ENCODE data around the gene SLC25A23. TPM values are rescaled to one million over a fixed set of nuclear protein-coding genes. Genes with fewer than 3 reads are reported as not detected.

SLC25A23 gene
- total RNA-seq, 1 donor from 2014 or later: 16.0 TPM

DNA sequence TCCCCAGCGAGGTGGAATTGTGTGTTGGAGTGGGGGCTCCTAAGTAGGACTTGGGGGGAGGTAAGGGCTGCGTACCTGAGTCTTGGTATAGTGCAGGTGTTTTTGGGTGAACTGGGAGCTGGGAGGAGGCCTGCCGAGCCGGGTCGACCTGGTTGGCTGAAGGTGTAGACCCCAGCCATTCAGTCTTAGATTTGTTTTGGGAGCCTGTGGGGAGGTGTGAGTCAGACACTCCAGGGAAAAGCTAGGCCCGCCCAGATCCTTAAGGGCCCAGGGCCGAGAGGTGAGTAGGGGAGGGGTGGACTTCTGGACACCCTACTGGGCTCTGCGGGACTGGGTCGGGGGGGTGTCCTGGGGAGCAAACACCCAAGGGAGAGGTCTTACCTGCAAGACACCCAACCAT, 5.4 kb upstream of the SLC25A23 start:
- Histone ChIP-seq H3K9ac (no peak overlapping the region), H2AFZ (replicated peaks) (peak overlapping the region; percentile 69), H3K4me1 (peaks cover 5% of the 10 kb centered on the region), H3K9me3 (ENCODE audit: low read depth) (no peaks in the 10 kb centered on the region), H4K20me1 (ENCODE audit: low read depth) (no peaks in the 10 kb centered on the region), H3K4me3 (peak overlapping the region; percentile 56), H3K27me3 (peaks cover 44% of the 10 kb centered on the region), H3K79me2 (ENCODE audit: low read depth) (no peaks in the 10 kb centered on the region), H3F3A (ENCODE audit: low read depth) (peaks cover 13% of the 10 kb centered on the region), H3K4me2 (peak overlapping the region; percentile 86), H3K36me3 (no peaks in the 10 kb centered on the region), H3K27ac (no peak overlapping the region)
- TF ChIP-seq EZH2 (IDR thresholded peaks at IDR 0.05): no peak
- no peak for DNase-seq (ENCODE audit: low spot score)
- peak overlapping the region; percentile 6 for H3K4me3 Mint-ChIP-seq
- no peaks in the 10 kb centered on the region for H3K36me3 Mint-ChIP-seq
- peaks cover 10% of the 10 kb centered on the region for H3K4me1 Mint-ChIP-seq
- peaks cover 4% of the 10 kb centered on the region for H3K9me3 Mint-ChIP-seq
- no peak overlapping the region for H3K27ac Mint-ChIP-seq
- H3K27me3 Mint-ChIP-seq (ENCODE audit: insufficient read depth, low read depth): peaks cover 54% of the 10 kb centered on the region

DNA sequence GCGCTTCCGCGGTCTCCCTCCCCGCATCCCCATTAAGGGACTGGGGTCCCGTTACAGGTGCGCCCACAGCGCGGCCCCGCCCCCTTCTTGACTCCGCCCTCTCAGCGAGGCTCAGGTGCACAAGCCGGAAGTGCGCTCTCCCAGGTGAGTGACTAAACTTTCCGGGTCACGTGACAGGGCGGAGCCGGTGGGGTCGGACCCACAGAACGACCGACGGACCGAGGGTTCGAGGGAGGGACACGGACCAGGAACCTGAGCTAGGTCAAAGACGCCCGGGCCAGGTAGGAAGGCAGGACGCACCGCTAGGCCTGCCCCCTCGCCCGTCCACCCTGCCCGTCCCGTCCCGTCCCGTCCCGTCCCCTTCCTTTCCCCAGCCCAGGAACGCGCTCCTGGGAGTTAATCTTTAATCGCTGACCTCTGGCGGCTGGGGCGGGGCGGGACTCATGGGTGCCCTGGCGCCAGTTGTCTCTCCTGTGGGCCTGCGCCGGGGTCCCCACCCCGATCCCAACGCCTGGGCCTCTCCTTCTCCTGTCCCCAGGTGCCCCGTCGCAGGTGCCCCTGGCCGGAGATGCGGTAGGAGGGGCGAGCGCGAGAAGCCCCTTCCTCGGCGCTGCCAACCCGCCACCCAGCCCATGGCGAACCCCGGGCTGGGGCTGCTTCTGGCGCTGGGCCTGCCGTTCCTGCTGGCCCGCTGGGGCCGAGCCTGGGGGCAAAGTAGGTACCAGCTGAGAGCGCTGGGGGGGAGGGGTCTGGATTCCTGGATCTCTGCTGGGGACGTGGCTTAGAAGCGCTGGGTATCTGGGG, 4.7 kb upstream of the SLC25A23 start, which contains the start of gene CRB3:
Gene CRB3, plus strand, starts transcription at position 202 of the 804 bp plus-strand sequence. Its CDS starts 431 bp downstream, at position 633.
- no peak within 1 kb of the TSS for H3K9ac ChIP-seq
- TF ChIP-seq, protein P1, sequence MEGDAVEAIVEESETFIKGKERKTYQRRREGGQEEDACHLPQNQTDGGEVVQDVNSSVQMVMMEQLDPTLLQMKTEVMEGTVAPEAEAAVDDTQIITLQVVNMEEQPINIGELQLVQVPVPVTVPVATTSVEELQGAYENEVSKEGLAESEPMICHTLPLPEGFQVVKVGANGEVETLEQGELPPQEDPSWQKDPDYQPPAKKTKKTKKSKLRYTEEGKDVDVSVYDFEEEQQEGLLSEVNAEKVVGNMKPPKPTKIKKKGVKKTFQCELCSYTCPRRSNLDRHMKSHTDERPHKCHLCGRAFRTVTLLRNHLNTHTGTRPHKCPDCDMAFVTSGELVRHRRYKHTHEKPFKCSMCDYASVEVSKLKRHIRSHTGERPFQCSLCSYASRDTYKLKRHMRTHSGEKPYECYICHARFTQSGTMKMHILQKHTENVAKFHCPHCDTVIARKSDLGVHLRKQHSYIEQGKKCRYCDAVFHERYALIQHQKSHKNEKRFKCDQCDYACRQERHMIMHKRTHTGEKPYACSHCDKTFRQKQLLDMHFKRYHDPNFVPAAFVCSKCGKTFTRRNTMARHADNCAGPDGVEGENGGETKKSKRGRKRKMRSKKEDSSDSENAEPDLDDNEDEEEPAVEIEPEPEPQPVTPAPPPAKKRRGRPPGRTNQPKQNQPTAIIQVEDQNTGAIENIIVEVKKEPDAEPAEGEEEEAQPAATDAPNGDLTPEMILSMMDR (IDR thresholded peaks at IDR 0.05): no peak
- peak; percentile 80 for TF ChIP-seq EZH2 (IDR thresholded peaks at IDR 0.05)
- peak; percentile 59 for TF ChIP-seq EZH2phosphoT487 (IDR thresholded peaks at IDR 0.05)
- DNase-seq (ENCODE audit: low spot score): peak; percentile 53
- H3K36me3 ChIP-seq: no peaks in the 10 kb centered on the region
- H3K79me2 ChIP-seq (ENCODE audit: low read depth): no peaks in the 10 kb centered on the region
- peak within 1 kb of the TSS; percentile 69 for H2AFZ ChIP-seq (replicated peaks)
- H3K4me2 ChIP-seq: peak within 1 kb of the TSS; percentile 86
- Mint-ChIP-seq H3K36me3 (no peaks in the 10 kb centered on the region), H3K27ac (no peak within 1 kb of the TSS), H3K4me3 (peak within 1 kb of the TSS; percentile 6), H3K9me3 (peaks cover 4% of the 10 kb centered on the region), H3K4me1 (peaks cover 9% of the 10 kb centered on the region), H3K27me3 (ENCODE audit: insufficient read depth, low read depth) (peaks cover 50% of the 10 kb centered on the region)
- H3K27me3 ChIP-seq: peaks cover 44% of the 10 kb centered on the region
- H3F3A ChIP-seq (ENCODE audit: low read depth): peaks cover 13% of the 10 kb centered on the region
- H3K27ac ChIP-seq: no peak within 1 kb of the TSS
- no peaks in the 10 kb centered on the region for H3K9me3 ChIP-seq (ENCODE audit: low read depth)
- peaks cover 5% of the 10 kb centered on the region for H3K4me1 ChIP-seq
- no peaks in the 10 kb centered on the region for H4K20me1 ChIP-seq (ENCODE audit: low read depth)
- peak within 1 kb of the TSS; percentile 56 for H3K4me3 ChIP-seq

DNA sequence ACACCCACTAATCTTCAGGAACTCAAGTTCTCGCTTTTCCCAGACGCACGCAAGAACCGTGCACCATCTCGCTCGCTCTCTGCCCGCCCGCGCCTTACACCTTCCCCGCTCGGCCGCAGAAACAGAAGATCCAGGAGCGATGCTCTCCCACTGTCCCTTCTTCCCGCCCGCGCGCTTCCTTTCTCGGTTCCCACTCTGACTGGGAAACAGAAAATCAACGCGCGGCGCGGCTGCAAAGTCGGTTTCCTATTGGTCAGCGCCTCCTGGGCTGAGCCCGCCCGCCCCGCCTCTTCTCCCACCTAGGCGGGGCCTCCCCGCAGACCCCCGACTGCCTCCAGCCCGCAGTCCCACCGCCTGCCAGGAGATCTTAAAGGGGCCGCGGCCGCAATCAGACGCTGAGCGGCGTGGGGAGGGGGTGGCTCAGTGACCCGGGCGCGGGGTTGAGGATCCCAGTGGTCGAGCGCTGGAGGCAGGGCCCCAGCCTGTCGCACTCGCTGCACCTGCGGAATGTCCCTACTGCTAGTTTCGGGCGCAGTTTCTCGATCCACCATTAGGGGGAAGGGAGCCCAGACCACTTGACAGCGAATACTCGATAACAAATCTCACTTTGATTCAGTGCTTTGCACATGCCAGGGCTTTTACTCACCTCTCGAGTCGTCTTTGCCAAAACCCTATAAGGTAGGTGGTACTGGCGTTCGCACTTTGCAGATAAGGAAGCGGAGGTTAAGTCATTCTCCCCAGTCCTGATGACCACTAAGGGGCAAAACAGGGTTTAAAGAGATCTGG, 700 bp upstream of the SLC25A23 start:
- H3K4me3 Mint-ChIP-seq: peak overlapping the region; percentile 94

More for the DNA sequence above, 700 bp upstream of the SLC25A23 start:
- Histone ChIP-seq H2AFZ (replicated peaks) (peak overlapping the region; percentile 64), H3K4me2 (peak overlapping the region; percentile 95), H3K4me1 (peaks cover 5% of the 10 kb centered on the region), H4K20me1 (ENCODE audit: low read depth) (no peaks in the 10 kb centered on the region), H3F3A (ENCODE audit: low read depth) (peaks cover 13% of the 10 kb centered on the region), H3K9ac (no peak overlapping the region), H3K27ac (no peak overlapping the region), H3K4me3 (peak overlapping the region; percentile 76), H3K27me3 (peaks cover 48% of the 10 kb centered on the region), H3K9me3 (ENCODE audit: low read depth) (no peaks in the 10 kb centered on the region), H3K36me3 (no peaks in the 10 kb centered on the region), H3K79me2 (ENCODE audit: low read depth) (no peaks in the 10 kb centered on the region)
- Mint-ChIP-seq H3K36me3 (peaks cover 10% of the 10 kb centered on the region), H3K27me3 (ENCODE audit: insufficient read depth, low read depth) (peaks cover 35% of the 10 kb centered on the region), H3K27ac (peak overlapping the region; percentile 87), H3K9me3 (peaks cover 6% of the 10 kb centered on the region), H3K4me1 (peaks cover 20% of the 10 kb centered on the region)
- TF ChIP-seq EZH2phosphoT487 (IDR thresholded peaks at IDR 0.05) (no peak), EZH2 (IDR thresholded peaks at IDR 0.05) (no peak)
- TF ChIP-seq, protein P1 (IDR thresholded peaks at IDR 0.05): peak; percentile 67
- peak; percentile 100 for DNase-seq (ENCODE audit: low spot score)
